KOPT-K1 (cell line): ENCODE data around the gene SLC18A3.

Experiments
- H3K27ac ChIP-seq: fragments of 200-600 bp; sonication (generic); 2 replicates; pipeline ENCODE4 v1.5.1; 2016; ENCODE audit warnings: antibody characterized with exemption, mild to moderate bottlenecking, low read depth, low read length; ENCODE audit not compliant: poor library complexity, severe bottlenecking
- H3K36me3 ChIP-seq: fragments of 200-600 bp; sonication (generic); 2 replicates; pipeline ENCODE4 v1.5.1; 2017; ENCODE audit warnings: antibody characterized with exemption, mild to moderate bottlenecking, low read length, moderate library complexity; ENCODE audit not compliant: insufficient read depth
- H3K9me3 ChIP-seq: fragments of 200-600 bp; sonication (generic); 2 replicates; pipeline ENCODE4 v1.5.1; 2017; ENCODE audit warnings: antibody characterized with exemption, low read length, mild to moderate bottlenecking; ENCODE audit not compliant: insufficient read depth, poor library complexity, severe bottlenecking

SLC18A3 gene

DNA sequence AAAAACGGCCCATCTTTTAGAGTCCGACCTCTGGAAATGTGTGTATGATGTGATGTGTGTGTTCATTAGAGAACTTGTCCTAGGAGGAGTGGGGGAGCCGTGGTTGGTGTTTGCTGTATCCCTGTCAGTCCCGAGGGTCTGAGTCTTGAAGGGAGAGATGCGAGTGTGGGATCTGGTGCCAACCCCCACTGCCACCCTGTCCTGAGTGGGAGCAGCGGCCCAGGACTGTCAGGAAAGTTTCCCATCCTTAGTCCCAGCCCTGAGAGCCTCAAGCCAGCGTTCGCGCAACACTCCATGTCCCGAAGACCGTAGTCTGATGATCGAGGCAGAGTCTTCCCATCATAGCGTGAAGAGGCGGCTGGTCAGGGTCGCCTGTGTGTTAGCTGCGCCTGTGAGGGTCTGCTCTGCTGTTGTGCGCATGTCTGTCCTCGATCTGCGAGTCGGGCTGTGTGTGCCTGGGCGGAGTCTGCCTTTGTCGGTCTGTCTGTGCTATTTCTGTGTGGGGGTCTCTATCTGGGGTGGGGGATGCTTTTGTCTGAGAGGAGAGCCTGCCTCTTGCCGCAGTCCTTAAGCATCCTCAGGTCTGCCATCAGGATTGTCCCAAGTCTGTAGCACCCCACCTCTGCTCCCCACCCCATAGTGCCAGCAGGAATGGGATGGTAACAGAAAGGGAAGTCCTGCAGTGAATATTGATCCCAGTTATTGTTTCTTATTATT lies 3.2 kb downstream of the SLC18A3 start:
- Histone ChIP-seq H3K9me3 (no peaks in the 10 kb centered on the region), H3K36me3 (no peaks in the 10 kb centered on the region), H3K27ac (no peak overlapping the region)

DNA sequence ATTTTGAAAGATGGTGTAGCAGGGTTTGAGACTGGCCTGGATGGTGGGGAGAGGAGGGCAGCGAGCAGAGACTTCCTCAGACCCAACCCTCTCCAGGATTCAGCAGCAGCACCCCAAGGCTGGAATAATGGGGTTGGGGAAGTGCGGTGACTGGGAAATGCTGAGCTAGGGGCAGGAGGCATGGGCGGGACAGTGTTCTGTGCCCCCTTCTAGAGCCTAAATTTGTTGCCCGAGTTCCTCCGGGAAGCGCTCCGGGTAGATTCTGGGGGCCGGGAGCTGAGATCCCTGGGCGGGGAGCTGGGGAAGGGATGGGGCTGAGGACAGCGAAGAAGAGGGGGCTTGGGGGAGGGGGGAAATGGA lies 3.8 kb downstream of the SLC18A3 start, which contains the start of gene CHAT:
TSS of gene CHAT (plus strand) at position 156 of the 360 bp plus-strand sequence. CDS start at position 309, 153 bp downstream.
- Histone ChIP-seq H3K27ac (no peak within 1 kb of the TSS), H3K9me3 (no peaks in the 10 kb centered on the region), H3K36me3 (no peaks in the 10 kb centered on the region)

DNA sequence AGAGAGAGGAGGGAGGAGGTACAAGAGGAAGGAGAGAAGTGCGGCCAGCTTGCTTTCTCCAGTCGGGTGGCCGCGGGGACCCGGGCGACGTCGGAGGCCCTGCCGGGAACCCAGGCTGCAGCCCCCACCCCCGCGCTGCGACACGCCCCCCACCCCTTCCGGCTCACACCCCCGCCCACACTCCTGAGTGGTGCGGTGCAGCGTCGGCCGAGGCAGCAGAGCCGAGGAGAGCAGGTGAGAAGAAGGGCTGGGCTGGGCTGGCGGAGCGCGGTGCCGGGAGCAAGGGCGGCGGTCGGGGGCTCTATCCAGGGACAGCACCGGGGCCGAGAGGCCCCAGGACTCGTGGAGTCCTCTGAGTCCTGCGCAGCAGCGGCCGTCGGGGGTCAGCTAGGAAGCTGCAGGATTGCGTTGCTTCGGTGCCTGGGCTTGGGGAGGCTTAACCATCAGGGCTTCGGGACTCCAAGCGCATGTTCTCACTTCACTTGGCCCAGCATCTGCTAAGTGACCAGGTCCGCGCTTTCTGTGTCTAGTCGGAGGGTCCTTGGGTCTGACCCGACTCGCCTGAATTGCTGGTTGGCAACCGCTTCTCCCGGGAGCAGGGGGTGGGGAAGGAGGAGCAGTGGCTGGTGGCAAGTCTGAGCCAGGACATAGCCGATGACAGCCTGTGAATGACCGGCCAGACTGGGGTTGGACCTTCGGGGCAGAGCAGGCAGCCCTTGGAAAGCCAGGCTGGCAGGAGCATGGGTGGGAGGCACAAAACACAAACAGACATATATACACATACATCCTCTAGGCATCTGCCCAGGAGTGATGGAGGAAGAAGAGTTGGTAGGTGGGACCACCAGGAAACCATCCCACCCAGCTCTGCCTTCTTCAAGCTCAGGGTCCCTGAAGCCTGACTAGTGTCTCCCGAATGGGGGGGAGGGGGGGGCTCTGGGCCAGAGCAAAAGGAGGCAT lies 4.4 kb downstream of the SLC18A3 start:
- Histone ChIP-seq H3K27ac (no peak overlapping the region), H3K36me3 (no peaks in the 10 kb centered on the region), H3K9me3 (no peaks in the 10 kb centered on the region)

DNA sequence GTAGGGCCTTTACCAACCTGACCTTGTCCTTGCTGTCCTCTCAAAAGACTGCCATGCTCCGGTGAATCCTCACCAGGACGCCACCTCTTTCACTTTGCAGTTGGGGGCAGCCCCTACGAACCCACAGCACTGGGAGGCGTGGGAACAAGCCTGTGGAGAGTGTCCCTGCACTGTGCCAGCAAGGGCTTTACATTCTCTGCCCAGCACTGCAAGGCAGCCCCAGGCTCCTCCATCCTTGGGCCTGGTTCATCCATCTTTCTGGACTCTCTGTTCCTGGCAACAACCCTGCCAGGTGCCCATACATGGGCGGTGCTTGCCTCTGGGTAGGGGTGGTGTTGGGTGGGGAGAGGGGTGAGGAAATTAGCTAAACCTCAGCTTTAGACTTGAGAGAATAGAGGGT lies 5.1 kb downstream of the SLC18A3 start:
- H3K36me3 ChIP-seq, result no peaks in the 10 kb centered on the region
- H3K27ac ChIP-seq, result no peak overlapping the region
- H3K9me3 ChIP-seq, result no peaks in the 10 kb centered on the region

DNA sequence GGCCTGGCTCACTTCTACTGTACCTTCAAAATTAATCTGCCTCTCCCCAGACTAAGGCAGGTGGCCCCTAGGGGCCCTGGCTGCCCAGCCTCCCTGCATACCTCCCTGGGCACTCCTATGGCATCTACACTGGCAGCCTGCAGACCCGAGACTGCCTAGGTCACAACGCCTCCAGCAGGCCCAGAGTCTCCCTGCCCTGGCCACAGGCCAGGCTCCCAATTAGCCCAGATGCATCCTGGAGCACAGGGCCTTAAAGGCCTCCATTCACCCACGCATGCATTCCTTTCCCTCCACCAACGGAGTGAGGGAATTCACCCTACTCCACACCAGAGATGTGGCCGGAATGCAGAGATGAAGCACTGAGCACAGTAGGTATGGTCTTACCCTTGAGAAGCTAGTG lies 5.6 kb downstream of the SLC18A3 start:
- Histone ChIP-seq H3K27ac (no peak overlapping the region), H3K36me3 (no peaks in the 10 kb centered on the region), H3K9me3 (no peaks in the 10 kb centered on the region)

DNA sequence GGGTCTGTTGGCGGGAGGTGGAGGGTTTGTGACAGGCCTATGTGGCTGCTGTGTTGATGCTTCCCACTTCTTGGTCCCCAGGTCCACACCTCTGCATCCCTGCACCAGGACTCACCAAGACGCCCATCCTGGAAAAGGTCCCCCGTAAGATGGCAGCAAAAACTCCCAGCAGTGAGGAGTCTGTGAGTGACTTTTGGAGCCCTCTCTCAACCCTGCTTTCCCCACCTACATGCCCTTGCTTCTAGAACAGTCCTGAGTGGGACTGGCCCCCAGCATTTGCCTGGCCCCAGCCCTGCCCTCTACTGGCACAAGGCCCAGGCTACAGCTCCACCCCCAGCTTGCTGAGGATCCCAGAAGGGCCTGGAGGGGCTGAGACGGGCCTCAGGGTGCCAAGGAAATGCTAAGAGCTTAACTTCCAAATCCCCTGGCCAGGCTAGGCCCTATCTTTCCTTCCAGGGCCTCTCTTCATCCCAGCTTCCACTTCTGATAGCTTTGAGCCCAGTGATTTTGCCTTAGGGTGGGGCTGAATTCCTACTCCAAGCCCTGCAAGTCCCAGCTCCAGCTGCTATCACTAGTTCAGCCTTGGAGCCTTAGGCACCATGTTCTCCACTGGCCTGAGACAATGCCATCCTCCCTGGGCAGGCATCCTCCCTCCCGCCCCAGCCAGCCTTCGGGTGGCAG lies 6.5 kb downstream of the SLC18A3 start:
- Histone ChIP-seq H3K36me3 (no peaks in the 10 kb centered on the region), H3K27ac (no peak overlapping the region), H3K9me3 (no peaks in the 10 kb centered on the region)

DNA sequence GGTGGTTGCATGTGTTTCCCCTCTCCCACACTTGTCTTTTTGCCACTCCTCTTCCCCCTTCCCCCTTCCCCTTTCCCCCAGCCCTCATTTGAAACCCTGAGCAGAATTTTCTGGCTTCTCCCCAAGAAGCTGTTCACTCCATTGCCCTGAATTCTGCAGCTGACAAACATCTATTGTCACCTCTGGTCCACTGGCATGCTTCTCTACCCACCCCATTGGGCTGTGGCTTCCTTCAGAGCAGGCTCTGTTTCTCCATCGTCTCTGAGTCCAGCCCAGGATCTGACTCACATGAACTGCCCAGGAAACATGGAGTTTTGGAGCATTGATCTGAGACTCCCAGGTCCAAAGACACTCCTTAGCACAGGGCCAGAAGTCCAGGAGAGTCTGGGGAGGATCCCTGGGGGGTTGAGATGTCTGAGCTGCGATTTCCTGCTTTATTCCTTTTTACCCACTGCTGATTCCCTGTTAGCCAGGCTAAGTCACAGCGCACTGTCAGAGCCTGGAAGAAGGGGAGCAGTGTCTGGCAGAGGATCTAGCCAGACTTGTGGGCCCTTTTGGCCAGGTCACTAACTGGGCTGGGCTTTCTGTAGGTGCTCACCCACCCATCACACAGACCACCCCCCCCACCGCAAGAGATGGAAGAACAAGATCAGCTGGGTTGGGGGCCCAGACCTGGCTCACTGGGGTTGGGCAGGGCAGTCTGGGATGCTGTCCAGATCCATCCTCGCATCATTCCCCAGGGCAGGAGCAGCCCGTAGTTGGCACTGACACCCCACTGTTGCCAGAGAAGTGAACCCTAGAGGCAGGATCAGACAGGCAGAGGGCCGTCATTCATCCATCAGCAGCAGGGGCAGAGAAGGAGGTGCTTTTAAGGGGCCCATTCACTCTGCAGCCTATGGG lies 7.3 kb downstream of the SLC18A3 start:
- Histone ChIP-seq H3K36me3 (no peaks in the 10 kb centered on the region), H3K9me3 (no peaks in the 10 kb centered on the region), H3K27ac (no peak overlapping the region)

DNA sequence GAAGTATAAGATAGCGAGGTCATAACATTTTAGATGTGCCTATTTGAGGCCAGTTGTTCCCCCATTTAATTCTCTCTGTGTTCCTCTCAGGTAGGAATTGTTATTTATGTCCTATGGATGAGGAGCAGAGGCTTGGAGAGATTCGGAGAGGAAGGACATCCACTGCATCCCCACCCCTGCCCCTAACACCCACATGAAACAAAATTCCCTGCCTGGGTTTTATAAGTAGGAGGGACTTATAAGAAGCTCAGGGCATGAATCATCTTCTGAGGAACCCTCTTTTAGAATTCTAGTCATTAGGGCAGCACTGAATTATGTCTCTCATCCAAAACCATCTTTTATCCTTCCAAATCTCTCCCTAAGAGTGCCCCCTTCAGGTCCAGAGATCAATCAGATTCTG lies 8.7 kb downstream of the SLC18A3 start:
- Histone ChIP-seq H3K9me3 (no peaks in the 10 kb centered on the region), H3K36me3 (no peaks in the 10 kb centered on the region), H3K27ac (no peak overlapping the region)

DNA sequence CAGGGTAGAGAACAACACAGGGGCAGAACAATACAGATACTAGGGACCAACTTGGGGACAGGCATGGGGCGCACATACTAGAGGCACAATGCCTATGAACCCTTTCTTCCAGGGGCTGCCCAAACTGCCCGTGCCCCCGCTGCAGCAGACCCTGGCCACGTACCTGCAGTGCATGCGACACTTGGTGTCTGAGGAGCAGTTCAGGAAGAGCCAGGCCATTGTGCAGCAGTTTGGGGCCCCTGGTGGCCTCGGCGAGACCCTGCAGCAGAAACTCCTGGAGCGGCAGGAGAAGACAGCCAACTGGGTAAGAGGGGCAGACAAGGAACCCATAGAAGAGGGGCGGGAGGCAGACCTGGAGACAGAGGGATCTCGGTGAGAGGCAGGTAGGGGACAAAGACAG lies 9.5 kb downstream of the SLC18A3 start:
- Histone ChIP-seq H3K27ac (no peak overlapping the region), H3K9me3 (no peaks in the 10 kb centered on the region), H3K36me3 (no peaks in the 10 kb centered on the region)

DNA sequence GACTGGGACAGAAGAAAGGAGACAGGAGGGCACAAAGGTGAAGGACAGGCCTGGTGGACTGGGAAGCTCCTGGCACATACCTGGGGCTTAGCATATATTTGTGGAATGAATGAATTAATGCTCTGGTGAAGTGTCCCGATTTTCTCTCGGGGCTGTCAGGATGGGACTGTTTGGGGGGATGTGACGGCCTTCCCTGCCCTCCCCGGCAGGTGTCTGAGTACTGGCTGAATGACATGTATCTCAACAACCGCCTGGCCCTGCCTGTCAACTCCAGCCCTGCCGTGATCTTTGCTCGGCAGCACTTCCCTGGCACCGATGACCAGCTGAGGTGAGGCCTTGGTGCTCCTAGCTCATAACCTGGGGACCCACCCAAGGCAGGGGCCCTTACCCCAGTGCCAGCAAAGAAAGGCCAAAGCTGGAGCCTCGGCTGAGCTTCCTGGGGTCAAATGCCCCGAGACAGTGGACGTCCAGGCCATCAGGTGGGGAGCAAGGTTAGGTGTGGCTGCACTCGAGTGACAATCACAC lies 10.2 kb downstream of the SLC18A3 start:
- no peak overlapping the region for H3K27ac ChIP-seq
- no peaks in the 10 kb centered on the region for H3K36me3 ChIP-seq
- H3K9me3 ChIP-seq, result no peaks in the 10 kb centered on the region

DNA sequence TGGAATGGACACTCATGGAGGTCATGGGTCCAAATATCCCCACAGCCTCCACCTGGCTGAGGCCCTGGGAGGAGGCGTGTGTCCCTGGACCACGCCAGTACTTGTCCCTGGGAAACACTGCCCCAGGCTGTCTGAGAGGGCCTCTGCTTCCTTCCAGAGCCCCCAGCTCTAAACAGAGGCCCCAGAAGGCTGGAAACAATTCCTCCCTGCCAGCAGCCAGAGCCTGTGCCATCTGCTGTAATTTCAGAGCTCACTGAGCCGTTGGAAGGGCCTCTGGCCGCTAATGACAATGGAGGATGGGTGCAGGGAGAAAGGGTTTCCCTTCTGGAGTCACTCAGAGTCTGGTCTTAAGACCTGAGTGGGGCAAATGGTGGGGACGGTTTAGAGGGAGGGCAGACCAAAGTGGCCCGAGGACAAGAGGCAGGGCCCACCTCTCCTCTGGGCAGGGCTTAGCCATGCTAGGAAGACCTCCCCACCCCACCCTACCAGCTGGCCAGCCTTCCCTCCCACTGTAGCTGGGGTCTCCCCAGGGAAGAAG lies 10.8 kb downstream of the SLC18A3 start:
- Histone ChIP-seq H3K9me3 (no peaks in the 10 kb centered on the region), H3K27ac (no peak overlapping the region), H3K36me3 (no peaks in the 10 kb centered on the region)

DNA sequence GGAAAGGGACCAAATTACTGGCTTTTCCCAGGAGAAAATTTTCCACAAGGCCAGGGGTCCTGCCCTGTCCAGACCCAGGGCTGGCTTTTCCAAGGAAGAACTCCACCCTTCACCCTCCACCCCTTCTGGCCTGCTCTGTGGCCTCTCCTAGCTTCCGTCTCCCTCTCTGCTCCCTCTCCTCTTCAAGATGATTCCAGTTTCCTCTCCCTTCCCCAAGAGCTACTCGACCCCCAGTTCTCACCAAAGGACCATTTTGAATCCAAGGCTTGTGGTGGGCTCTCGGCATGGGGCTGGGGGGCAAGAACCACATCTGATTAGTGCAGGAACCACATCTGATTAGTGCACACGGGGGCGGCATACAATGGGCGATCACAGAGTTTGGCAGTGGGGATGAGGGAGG lies 11.5 kb downstream of the SLC18A3 start:
- Histone ChIP-seq H3K36me3 (no peaks in the 10 kb centered on the region; the same call in 1 of the 2 replicates), H3K9me3 (no peaks in the 10 kb centered on the region), H3K27ac (no peak overlapping the region)

DNA sequence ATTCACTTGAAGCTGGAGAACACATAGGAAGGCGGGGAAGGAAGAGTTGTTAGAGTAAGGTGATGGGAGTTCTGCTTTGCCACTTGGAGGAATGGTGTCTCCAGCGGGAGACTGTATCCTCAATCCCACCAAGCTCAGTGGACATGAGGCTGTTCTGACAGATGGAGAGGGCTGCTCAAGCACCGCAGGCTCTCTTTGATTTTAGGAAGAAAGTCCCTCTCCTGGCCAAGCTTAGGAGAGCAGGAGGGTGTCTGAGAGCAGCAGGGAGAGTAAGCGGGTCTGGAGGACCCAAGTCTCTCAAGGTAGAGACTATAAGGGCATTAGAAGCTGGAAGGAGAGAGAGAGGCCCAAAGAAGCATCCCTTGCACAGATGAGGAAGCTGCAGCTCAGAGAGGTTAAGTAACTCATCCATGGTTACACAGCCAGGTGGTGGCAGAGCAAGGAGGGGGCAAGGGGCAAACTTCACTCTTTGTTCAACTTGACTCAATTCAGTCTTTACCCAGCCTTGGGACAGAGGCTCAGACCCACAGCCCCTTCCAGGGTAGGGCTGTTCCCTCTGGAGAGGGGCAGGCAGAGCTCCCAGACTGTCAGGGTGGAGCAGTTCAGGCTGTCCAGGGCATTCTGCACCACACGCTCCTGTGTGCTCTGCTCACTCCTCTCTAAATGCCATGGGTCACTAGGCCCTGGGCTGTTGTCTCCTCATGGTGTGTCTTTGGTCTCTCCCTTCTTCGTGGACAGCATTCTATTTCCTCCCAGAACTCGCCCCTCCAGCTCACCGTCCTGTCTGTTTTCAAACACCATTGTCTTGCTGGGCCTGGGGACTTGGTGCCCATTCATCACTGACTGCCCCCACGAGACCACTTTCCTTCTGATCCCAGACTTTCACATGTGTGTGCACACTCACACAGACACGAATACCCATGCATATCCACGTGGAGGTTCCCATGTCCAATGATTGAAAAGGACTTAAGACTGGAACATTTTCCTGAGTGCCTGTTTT lies 12.6 kb downstream of the SLC18A3 start:
- Histone ChIP-seq H3K9me3 (no peaks in the 10 kb centered on the region), H3K27ac (no peak overlapping the region), H3K36me3 (peaks cover 6% of the 10 kb centered on the region; the same call in 1 of the 2 replicates)
